ENCODE data around the gene RAD51D. TPM values are rescaled to one million over a fixed set of nuclear protein-coding genes. Genes with fewer than 3 reads are reported as not detected.

RAD51D gene
- total RNA-seq, 1 donor from 2014 or later, result 4.8 TPM

DNA sequence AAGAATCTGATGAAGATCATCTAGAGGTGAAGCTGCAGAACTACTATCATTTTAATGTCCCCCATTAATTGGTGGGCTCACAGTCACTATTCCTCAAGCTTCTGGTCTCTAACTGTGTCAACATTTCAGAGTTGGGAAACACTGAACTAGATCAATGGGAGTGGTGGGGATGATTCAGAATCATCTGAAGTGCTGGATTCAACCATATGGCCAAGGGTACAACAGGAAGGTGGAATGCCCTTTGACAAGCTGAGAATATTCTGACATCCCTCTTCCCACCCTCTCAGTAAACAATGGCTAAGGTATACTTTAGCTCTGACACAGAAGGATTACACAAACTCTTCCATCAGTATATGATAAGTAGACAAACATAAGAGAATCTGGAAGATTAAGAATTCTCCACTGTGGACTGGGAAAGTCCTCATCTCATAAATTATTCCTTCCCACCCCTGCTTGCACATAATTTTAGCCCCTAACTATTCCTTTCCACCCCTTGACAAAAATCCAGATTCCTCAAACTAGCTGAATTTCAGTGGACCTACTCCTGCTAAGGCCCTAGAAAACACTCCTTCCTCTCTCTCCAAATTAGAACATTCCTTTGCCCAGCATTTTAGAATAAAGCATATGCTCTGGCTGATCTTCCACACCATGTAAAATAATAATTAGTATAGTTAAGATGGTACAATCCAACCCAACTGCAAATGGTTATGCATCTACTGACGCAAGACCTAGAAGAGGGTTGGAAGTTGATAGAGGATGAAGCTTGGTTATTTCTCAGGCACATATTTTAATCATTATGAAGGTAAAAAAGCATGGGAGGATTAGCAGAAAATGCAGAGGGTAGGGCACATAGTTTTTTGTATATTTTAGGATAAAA, 39.9 kb downstream of the RAD51D start:
- DNase-seq (ENCODE audit: missing footprints) (no peak), ATAC-seq (no peak)
- intact Hi-C loops (cut with DNase I), result no loop called here

GRCh38 chr17:35076874-35077273, 42.8 kb downstream of the RAD51D start:
- intact Hi-C loops (cut with DNase I), result no loop called here
- DNase-seq (ENCODE audit: missing footprints), result no peak
- no peak for ATAC-seq

- ATAC-seq (no peak), DNase-seq (ENCODE audit: missing footprints) (no peak)
- intact Hi-C loops (cut with DNase I), result no loop called here
Measured at GRCh38 chr17:35074711-35075707, 44.7 kb downstream of the RAD51D start.

DNA sequence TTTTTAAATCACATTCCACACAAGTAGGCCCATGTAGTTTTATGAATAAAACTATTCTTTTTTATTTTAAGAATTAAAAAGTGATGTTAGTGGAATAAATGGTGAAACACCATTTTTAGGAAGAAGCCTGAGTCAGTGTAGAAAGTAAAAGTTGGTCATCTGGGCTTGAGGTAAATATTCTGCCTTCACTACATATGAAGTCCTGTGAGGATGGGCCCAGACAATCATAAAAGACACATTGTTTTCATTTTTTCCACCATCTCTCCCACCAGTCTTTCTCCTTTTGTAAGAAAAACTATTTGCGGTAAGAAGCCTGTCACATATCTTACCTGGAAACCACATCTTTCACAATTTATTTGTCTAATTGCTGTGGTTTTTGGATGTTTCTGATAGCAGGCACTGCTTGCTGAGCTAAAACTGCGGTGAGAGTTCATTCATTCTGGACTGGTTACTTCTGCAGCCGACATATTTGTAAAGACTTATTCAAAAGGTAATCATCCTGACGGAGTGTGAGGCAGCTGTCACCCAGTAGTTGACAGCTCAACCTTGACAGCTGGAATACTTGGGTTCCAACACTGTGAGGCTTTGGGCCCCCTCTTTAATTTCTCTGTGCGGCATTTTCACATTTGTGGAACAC, 45.6 kb downstream of the RAD51D start:
- ATAC-seq (no peak), DNase-seq (ENCODE audit: missing footprints) (no peak)
- intact Hi-C loops (cut with DNase I), result no loop called here

- no peak for DNase-seq (ENCODE audit: missing footprints)
- no peak for ATAC-seq
- intact Hi-C loops (cut with DNase I), result no loop called here
Measured at GRCh38 chr17:35073183-35073790, 46.4 kb downstream of the RAD51D start.

GRCh38 chr17:35069311-35069710, 50.3 kb downstream of the RAD51D start:
- DNase-seq (ENCODE audit: missing footprints) (no peak), ATAC-seq (no peak)
- intact Hi-C loops (cut with DNase I), result no loop called here

DNA sequence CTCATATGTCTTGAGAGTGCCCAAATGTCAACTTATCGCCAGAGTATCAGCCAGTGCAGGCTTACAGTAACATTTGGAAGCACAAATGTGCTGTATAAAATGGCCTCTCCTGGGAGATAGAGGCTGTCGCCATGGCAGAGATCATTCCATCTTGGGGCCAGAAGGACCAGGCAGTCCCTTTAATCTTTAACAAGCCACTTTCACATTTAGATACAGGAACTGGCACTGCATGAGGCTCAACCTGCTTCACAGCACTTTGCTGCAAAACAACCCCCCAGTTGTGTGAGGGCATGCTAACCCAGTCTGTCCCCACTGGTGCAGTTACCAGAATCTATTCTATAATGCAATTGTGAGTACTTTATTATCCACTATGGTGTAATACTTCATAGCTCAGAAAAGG, 51.4 kb downstream of the RAD51D start:
- ATAC-seq, result no peak
- intact Hi-C loops (cut with DNase I), result no loop called here
- DNase-seq (ENCODE audit: missing footprints), result no peak

DNA sequence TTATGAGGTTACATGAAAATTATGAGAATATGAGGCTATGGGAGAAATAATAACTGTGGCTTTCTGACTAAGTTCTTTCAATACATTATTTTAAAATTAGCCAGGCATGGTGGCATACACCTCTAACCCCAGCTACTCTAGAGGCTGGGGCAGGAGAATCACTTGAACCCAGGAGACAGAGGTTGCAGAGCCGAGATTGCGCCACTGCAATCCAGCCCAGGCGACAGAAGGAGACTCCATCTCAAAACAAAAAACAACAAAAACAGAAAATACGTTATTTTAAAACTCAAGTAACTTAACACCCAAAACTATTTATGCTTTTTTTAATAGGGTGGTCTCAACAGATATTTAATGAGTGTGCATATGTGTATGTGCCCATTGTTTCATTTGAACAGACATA, 53.8 kb downstream of the RAD51D start:
- DNase-seq (ENCODE audit: missing footprints) (no peak), ATAC-seq (no peak)
- intact Hi-C loops (cut with DNase I), result no loop called here

DNA sequence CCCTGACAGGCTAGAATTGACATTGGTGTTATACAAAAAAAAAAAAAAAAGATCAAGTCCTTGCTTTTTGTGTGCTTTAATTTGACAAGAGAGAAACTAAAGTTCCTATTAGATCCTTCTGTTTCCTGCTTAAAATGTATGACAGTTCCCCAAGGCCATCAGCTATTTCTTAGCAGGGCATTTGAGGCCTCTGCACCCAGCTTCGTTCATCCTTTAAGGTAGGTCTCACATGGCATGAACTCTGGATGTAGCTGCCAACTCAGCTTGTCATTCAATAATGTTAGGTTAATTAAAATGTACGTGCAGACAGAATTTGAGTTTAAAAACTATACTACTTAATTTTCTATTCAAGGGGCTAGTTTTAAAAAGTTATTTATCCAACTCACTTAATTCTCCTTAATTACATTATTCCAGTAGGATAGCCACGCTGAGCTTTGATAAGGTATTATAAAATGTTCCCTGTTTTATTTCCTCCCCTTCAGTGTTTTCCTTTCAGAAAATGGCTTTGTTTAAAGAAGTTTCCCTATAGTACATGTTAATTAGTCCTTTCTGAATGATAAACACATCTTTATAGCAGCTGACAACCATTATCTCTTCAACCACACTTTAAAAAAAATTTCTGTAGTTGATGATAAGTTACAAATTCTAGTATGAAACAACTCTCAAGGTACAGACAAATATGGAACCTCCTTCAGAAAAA, 55.0 kb downstream of the RAD51D start:
- intact Hi-C loops (cut with DNase I), result no loop called here
- ATAC-seq (no peak), DNase-seq (ENCODE audit: missing footprints) (no peak)

DNA sequence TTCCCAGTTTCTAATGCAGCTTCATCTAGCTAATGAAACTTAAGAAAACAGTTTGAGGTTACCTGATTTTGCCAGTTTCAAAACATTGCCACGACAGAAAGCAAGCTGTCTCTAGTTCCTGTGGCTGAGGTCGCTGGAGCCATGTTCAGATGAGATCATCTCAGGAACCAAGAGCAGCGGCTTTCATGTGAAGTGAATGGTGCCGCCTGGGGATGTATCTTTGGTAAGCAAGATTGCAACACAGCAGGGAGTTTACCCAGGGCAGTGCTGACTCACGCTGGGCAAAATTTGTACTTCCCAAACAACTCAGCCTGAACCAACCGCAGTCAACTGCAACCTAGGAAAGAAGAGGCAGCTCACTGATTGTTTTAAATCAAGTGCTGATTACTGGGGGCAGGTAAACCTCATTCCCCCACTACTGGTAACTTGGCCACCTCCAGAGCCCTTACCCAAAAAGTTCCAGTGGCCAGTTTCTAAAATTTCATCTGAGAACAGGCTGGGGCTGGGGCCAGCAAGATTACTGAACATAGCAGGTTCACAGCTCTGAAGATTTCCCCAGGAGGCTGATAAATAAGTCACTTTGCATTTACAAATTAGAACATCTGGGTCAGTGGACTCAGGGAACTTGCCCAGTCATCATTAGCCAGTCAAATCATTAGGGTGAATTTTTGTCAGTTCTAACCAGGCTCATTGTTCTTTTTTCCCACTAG, 56.0 kb downstream of the RAD51D start, which contains the start of gene RFFL:
Gene RFFL (minus strand): TSS at position 194 of the 710 bp plus-strand sequence. CDS start 37,154 bp downstream, outside the sequence.
- peak; percentile 88 for DNase-seq (ENCODE audit: missing footprints)
- peak; percentile 98 for ATAC-seq
- intact Hi-C loops (cut with DNase I), result loop anchor here (1.0 to 2.0 kb wide), 2 partner anchors 41 to 65 kb away; no protein-coding TSS in a partner anchor

DNA sequence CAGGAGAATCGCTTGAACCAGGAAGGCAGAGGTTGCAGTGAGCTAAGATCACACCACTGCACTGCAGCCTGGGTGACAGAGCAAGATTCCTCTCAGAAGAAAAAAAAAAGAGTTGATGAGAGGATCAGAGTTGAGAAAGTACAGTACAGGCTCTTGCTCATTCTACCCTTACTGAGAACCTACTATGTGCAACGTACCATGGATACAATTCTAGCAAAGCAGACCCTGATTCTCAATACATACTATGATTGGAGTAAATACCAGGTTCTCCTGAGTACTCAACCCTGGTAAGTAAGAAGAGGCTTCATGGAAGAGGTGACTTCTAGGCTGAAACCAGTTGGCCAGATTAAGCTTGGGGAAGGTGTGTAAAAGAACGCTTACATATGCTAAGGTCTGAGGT, 57.4 kb downstream of the RAD51D start:
- DNase-seq (ENCODE audit: missing footprints), result no peak
- intact Hi-C loops (cut with DNase I), result loop anchor here (2.0 kb wide), 1 partner anchor 40 kb away; no protein-coding TSS in a partner anchor
- no peak for ATAC-seq

DNA sequence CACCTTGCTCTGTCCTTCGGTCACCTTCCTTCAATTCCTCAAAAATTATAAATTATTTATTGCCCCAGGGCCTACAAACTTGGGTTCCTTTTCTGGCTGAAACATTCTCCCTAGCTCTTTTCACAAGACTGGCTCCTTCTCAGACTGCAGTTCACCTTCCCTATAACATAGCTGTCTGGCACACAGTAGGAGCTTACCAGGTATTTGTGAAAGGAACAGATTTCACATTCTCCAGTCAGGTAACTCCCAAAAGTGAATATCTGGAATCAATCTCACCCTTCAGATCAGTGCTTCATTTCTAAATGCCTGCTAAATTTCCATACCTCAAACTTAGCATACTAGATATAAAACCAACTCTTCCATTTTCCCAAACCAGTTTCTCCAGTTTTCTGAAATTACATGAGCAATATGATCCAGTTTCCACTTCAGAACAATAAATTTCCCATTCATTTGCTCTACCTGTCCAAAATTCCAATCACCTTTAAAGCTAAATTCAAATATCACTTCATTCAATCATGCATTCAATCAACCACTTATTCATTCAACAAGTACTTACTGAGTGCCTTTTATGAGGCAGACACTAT, 62.2 kb downstream of the RAD51D start:
- DNase-seq (ENCODE audit: missing footprints) (no peak), ATAC-seq (no peak)
- intact Hi-C loops (cut with DNase I), result no loop called here

- no peak for DNase-seq (ENCODE audit: missing footprints)
- intact Hi-C loops (cut with DNase I), result no loop called here
- ATAC-seq, result no peak
Measured at GRCh38 chr17:35056013-35056412, 63.6 kb downstream of the RAD51D start.

DNA sequence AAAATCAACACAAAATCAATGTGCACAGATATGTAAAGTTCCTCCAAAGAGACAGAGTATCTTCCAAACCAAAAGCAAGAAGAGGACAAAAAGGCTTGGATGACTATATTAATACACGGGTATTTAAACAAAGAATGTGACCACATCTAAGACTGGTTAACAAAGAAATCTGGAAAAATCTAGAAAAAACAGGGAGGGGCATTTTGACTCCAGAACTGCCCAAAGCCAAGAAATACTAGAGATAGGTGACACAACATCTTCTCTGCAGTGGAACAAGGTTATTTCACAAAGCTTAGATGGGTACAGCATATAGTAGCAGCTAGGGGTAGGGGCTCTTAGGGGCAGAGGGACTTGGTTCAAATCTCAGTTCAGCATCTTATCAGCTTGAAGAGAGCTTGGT, 66.5 kb downstream of the RAD51D start:
- no peak for DNase-seq (ENCODE audit: missing footprints)
- no peak for ATAC-seq
- intact Hi-C loops (cut with DNase I), result no loop called here

- intact Hi-C loops (cut with DNase I), result no loop called here
Measured at GRCh38 chr17:35052780-35053179, 66.9 kb downstream of the RAD51D start.

DNA sequence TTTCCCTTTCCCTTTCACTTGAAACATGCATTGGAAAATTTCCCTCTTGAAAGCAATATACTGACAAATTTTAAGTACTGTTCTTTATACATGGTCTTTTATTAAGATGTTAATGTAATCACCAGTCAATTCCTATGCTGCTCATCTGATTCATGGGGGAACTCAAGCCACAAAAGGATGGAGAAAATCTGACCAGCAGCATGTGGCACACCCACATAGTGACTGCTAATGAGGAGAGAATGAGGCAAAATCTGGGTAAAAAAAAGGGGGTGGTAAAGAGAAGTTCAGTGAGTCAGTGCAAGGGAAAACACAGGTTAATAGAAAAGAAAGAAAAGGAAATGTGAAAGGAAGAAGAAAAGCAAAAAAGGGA, 67.4 kb downstream of the RAD51D start:
- no peak for DNase-seq (ENCODE audit: missing footprints)
- intact Hi-C loops (cut with DNase I), result no loop called here
- ATAC-seq, result no peak

More at GRCh38 chr17:35052780-35053179, 66.9 kb downstream of the RAD51D start:
- no peak for DNase-seq (ENCODE audit: missing footprints)
- no peak for ATAC-seq
